Skeletal muscle cell (primary cell): ENCODE results near the gene STRN.
"Not testable (repeated sequence)": the region's sequence is repeated elsewhere in the genome, so short reads cannot be mapped to it uniquely, and the experiment has no call there.

Source experiments
- DNase-seq: peaks from one replicate; pipeline ENCODE4 v3.0.0-alpha.2; 2010; ENCODE audit warnings: low read depth
- H3K4me3 ChIP-seq: 2 replicates; pipeline ENCODE4 v1.5.1; 2011; ENCODE audit warnings: low read depth, mild to moderate bottlenecking, control low read depth, low read length, moderate library complexity

STRN gene

GRCh38 chr2:36965206-36965605 is 1.1 kb downstream of the STRN start:
- peak overlapping the region; percentile 76 for H3K4me3 ChIP-seq
- DNase-seq, result no peak

- DNase-seq, result no peak
- H3K4me3 ChIP-seq, result no peak overlapping the region
Observed at GRCh38 chr2:36964496-36965058, 1.8 kb downstream of the STRN start.

GRCh38 chr2:36963734-36964133 is 2.6 kb downstream of the STRN start:
- H3K4me3 ChIP-seq, result no peak overlapping the region
- DNase-seq, result no peak

GRCh38 chr2:36963106-36963505 is 3.2 kb downstream of the STRN start:
- H3K4me3 ChIP-seq, result no peak overlapping the region
- DNase-seq, result no peak

- no peak overlapping the region for H3K4me3 ChIP-seq
- no peak for DNase-seq
Observed at GRCh38 chr2:36960773-36961172, 5.6 kb downstream of the STRN start.

GRCh38 chr2:36960005-36960675 is 6.2 kb downstream of the STRN start:
- H3K4me3 ChIP-seq, result no peak overlapping the region

GRCh38 chr2:36954977-36955607 is 11.2 kb downstream of the STRN start:
- no peak overlapping the region for H3K4me3 ChIP-seq
- no peak for DNase-seq

More at GRCh38 chr2:36960005-36960675, 6.2 kb downstream of the STRN start:
- DNase-seq, result no peak

- no peak for DNase-seq
- no peak overlapping the region for H3K4me3 ChIP-seq
Observed at GRCh38 chr2:36952748-36953197, 13.6 kb downstream of the STRN start.

- DNase-seq, result no peak
- H3K4me3 ChIP-seq, result no peak overlapping the region
Observed at GRCh38 chr2:36951574-36951973, 14.8 kb downstream of the STRN start.

- no peak for DNase-seq
- H3K4me3 ChIP-seq, result no peak overlapping the region
Observed at GRCh38 chr2:36951027-36951518, 15.3 kb downstream of the STRN start.

GRCh38 chr2:36949845-36950244 is 16.5 kb downstream of the STRN start:
- DNase-seq, result no peak
- no peak overlapping the region for H3K4me3 ChIP-seq

- not testable (repeated sequence) for H3K4me3 ChIP-seq, DNase-seq
Observed at GRCh38 chr2:36945240-36945639, 21.1 kb downstream of the STRN start.

GRCh38 chr2:36941867-36942266 is 24.5 kb downstream of the STRN start:
- no peak for DNase-seq
- H3K4me3 ChIP-seq, result no peak overlapping the region

- DNase-seq, result not testable (repeated sequence)
Observed at GRCh38 chr2:36936526-36936925, 29.8 kb downstream of the STRN start.

GRCh38 chr2:36931688-36932087 is 34.6 kb downstream of the STRN start:
- H3K4me3 ChIP-seq, result not testable (repeated sequence)

More at GRCh38 chr2:36936526-36936925, 29.8 kb downstream of the STRN start:
- H3K4me3 ChIP-seq, result not testable (repeated sequence)

GRCh38 chr2:36930787-36931410 is 35.4 kb downstream of the STRN start:
- DNase-seq, result peak; percentile 38
- not testable (repeated sequence) for H3K4me3 ChIP-seq

More at GRCh38 chr2:36931688-36932087, 34.6 kb downstream of the STRN start:
- not testable (repeated sequence) for DNase-seq

- H3K4me3 ChIP-seq, result not testable (repeated sequence)
Observed at GRCh38 chr2:36926175-36927132, 39.9 kb downstream of the STRN start.

GRCh38 chr2:36922629-36923028 is 43.7 kb downstream of the STRN start:
- DNase-seq, H3K4me3 ChIP-seq: not testable (repeated sequence)

More at GRCh38 chr2:36926175-36927132, 39.9 kb downstream of the STRN start:
- DNase-seq, result peak; percentile 24

- H3K4me3 ChIP-seq, result no peak overlapping the region
- DNase-seq, result no peak
Observed at GRCh38 chr2:36921984-36922383, 44.4 kb downstream of the STRN start.
